ENCODE measurements around the gene SEMA3C.

- TF ChIP-seq CTCF (conservative IDR thresholded peaks at IDR 0.05; ENCODE audit: low read depth, low read length): no peak
- TF ChIP-seq EZH2 (IDR thresholded peaks at IDR 0.05; ENCODE audit: borderline replicate concordance, low read depth, low read length, poor library complexity, severe bottlenecking): no peak
Observed at GRCh38 chr7:80967071-80967916, 48.4 kb upstream of the SEMA3C start.

Measured in A673 (cell line).